ENCODE data around the gene EFHD2. TPM values are rescaled to one million over a fixed set of nuclear protein-coding genes. Genes with fewer than 3 reads are reported as not detected.

Gene EFHD2
- total and polyA plus RNA-seq, 3 donors from 2014 or later, result 146 to 384 (median 308) TPM

- TF ChIP-seq CTCF (IDR thresholded peaks at IDR 0.05), result no peak
- TF ChIP-seq POLR2A (IDR thresholded peaks at IDR 0.05), result no peak
- no peak for DNase-seq
- no peaks in the 10 kb centered on the region for H3K4me1 ChIP-seq
- no peak overlapping the region for H3K4me3 ChIP-seq
- no peak overlapping the region for H3K27ac ChIP-seq
- 79 to 81% methylated on average over 7 of the region's 7 CpGs for WGBS, 2 donors
- H3K27me3 ChIP-seq, result no peaks in the 10 kb centered on the region
- intact Hi-C loops (cut with DNase I; ENCODE audit: low total_unique reads), result no loop called here
- H3K36me3 ChIP-seq (ENCODE audit: low read depth, missing control alignments), result no peaks in the 10 kb centered on the region
- H3K9me3 ChIP-seq, result no peaks in the 10 kb centered on the region
Measured at GRCh38 chr1:15401391-15402055, 8.2 kb upstream of the EFHD2 start.

DNA sequence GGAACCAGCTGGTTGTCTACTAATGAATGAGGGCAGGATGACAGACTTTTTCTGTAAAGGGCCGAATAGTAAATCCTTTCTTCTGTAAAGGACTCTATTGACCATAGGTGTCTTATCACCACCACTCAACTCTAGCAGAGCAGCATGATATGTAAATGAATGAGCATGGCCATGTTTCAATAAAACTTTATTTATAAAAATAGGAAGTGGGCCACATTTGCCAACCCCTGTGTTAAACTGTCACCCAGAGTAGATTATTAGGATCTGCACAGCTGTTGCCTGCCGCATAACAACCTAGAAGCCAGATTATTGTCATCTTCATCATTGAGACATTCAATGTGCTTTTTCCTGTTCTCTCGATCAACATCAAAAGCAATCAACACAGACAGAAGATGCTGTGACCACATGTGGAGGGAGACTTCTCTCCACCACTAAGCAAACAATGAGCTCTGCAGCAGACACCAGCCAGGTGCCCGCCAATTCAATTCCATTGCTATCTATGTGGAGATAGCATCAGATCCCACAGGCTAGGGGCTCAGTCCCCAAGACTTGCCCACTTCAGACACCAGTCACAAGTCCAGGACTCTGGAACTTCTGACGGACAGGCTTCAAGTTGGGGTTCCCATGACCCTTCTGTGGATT is 6.8 kb upstream of the EFHD2 start:
- TF ChIP-seq POLR2A (IDR thresholded peaks at IDR 0.05) (no peak), CTCF (IDR thresholded peaks at IDR 0.05) (no peak)
- intact Hi-C loops (cut with DNase I; ENCODE audit: low total_unique reads), result no loop called here
- Histone ChIP-seq H3K27ac (no peak overlapping the region), H3K27me3 (no peaks in the 10 kb centered on the region), H3K9me3 (no peaks in the 10 kb centered on the region), H3K4me1 (no peaks in the 10 kb centered on the region), H3K4me3 (no peak overlapping the region), H3K36me3 (ENCODE audit: low read depth, missing control alignments) (no peaks in the 10 kb centered on the region)
- WGBS, 2 donors, result 94 to 96% methylated on average over 5 of the region's 5 CpGs
- DNase-seq, result no peak

DNA sequence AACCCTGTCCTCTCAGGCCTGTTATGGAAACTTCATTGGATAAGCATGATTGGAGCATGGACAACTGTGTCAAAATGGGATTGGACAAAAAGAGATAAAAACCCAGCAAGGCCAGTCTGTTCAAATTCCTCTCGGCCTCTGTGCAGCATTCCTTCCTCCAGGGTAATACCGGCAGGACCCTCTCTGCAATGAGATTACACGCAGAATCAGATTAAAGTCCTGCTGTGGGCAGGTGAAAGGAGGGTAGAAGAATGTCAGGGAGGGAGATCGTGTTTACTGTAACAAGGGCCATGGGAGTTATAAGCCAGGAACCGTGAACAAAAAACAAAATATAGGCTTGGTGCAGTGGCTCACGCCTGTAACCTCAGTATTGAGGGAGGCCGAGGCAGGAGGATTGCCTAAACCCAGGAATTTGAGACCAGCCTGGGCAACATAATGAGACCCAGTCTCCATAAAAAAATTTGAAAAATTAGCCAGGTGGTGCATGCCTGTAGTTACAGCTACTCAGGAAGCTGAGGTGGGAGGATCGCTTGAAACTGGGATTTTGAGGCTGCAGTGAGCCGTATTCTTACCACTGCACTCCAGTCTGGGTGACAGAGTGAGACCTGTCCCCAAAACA is 5.6 kb upstream of the EFHD2 start:
- H3K27me3 ChIP-seq, result no peaks in the 10 kb centered on the region
- no peaks in the 10 kb centered on the region for H3K36me3 ChIP-seq (ENCODE audit: low read depth, missing control alignments)
- no peak overlapping the region for H3K4me3 ChIP-seq
- WGBS, 2 donors, result 89 to 94% methylated on average over 9 of the region's 9 CpGs
- no peak for DNase-seq
- intact Hi-C loops (cut with DNase I; ENCODE audit: low total_unique reads), result no loop called here
- peaks cover 3% of the 10 kb centered on the region for H3K4me1 ChIP-seq
- H3K27ac ChIP-seq, result no peak overlapping the region
- TF ChIP-seq CTCF (IDR thresholded peaks at IDR 0.05), result no peak
- TF ChIP-seq POLR2A (IDR thresholded peaks at IDR 0.05), result no peak
- H3K9me3 ChIP-seq, result no peaks in the 10 kb centered on the region

DNA sequence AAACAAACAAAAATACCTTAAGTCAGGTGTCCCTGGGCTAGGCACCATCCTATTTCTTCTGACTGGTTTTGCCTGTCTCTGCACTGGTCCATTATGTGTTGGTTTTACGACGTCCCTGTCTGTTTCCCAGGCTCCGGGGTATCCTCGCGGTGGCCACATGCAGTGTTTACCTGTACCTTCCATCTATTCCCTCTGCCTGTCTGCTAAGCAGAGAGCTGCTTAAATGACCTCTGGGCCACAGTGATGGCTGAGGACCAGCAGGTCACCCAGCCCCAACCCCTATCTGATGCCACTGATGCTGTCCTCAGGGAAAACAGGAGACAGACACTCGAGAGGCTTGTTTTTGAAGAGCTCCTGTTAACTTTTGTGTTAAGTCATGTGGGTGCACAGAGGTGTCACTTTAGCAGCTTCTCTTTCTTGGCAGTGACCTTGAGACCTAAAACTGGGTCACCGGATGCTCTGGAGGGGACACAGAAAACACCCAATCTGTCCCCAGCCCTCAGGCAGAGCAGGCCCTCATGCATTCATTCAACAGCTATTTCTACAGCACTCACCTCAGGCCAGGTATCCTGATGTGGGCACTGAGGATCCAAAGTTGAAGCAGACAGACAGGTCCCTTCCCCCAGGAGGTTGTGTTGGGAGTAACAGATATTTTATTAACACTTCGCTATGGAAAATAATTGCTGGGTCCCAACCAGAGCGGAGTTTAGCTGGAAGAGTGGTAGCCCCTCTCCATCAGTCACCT is 4.4 kb upstream of the EFHD2 start:
- Histone ChIP-seq H3K4me3 (no peak overlapping the region), H3K27me3 (no peaks in the 10 kb centered on the region), H3K36me3 (ENCODE audit: low read depth, missing control alignments) (no peaks in the 10 kb centered on the region), H3K9me3 (no peaks in the 10 kb centered on the region), H3K4me1 (peaks cover 6% of the 10 kb centered on the region), H3K27ac (no peak overlapping the region)
- no peak for TF ChIP-seq CTCF (IDR thresholded peaks at IDR 0.05)
- TF ChIP-seq POLR2A (IDR thresholded peaks at IDR 0.05), result no peak
- intact Hi-C loops (cut with DNase I; ENCODE audit: low total_unique reads), result no loop called here
- WGBS, 2 donors, result 93 to 99% methylated on average over 9 of the region's 9 CpGs
- DNase-seq, result no peak
